Activated CD4-positive, CD25-positive, alpha-beta regulatory T cell treated with anti-CD3 and anti-CD28 coated beads, Interleukin-2, amount 50 U/mL, for 72 hours (primary cell): ENCODE results near the gene PTPN22.

Experiments used
- DNase-seq: peaks from one replicate; pipeline ENCODE4 v3.0.0; 2021

The PTPN22 gene

DNA sequence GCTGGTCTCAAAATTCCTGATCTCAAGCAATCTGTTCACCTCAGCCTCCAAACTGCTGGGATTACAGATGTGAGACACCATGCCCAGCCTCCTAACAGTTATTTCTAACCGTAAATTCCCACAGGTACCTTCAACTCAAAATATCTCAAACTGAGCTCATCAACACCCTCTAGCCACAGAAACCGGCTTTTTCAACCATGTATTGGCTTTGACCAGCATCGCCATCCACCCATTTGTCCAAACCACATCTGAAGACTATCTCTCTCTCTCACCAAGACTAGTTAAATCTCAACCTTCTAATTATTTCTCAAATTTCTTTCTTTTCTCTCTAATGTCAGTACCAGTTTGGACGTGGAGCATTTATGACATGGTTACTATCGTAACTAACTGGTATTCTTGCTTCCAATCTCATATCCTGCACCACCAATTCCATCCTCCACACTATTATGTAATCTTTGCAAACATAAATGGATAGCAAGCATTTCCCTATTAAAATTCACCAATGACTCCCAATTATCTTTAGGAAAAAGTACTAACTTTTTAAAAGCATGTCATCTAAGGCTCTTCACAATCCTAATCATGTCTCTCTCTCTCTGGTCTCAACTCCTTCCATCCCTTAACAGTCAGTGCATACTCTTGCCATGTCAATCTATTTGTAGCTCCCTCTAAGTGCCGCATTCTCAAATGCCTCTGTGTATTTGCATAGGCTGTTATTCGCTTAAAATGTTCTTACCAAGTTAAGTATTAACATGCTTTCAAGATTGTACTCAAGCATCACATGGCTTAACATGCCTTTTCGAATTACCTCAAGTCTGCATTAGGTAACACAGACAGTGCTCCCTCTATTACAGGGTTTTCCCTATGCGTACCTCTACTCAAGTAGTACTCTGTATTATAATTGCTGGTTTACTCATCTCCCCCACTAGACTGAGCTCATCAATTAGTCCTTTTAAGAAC lies 77.4 kb downstream of the PTPN22 start:
- DNase-seq = no peak

DNA sequence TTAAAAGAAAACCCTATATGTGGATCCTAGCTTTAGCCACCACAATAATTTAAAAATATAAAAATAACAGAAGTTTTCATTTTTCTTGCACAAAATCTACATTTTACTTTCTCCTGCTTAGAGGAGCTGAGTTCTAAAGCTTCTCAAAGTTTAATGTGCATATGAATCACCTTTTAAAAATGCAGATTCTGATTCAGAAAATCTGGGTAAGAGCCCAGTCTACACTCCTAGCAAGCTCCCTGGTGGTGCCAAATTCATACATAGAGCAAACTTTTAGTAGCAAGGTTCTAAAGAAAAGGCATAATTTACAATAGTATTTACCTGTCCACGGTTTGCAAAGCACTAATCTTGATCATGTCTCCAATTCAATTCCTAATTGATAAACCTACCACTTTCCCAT lies 78.5 kb downstream of the PTPN22 start:
- no peak for DNase-seq

DNA sequence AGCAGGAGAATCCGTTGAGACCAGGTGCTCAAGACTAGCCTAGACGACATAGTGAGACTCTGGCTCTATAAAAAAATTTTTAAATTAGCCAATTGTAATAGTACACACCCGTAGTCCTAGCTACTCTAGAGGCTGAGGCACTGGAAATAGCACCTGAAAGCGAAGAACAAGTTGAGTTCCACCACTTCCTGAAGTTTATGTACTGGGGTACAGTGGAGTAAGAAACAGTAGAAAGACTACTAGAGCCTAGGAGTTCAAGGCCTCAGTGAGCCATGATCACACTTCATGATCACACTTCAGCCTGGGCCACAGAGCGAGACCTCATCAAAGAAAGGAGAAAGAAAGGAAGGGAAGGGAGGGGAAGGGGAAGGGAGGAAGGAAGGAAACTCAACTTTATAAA lies 79.0 kb downstream of the PTPN22 start:
- no peak for DNase-seq

DNA sequence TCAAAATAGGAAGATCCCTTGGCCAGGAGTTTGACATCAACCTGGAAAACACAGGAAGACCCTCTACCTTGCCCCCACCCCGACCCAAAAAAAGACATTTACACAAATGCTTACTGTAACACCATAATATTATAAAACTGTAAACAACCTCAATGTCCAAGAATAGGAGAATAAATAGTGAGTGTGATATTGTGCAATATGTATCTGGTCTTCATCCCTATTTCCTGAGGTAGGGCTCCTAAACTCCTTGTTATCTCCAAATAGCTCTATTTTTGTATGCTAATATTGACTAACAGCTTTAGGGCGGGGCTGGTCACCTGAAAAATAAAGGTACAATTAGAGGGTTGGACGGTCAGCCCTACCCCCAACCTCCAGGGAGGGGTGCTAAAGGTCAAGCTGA lies 82.7 kb downstream of the PTPN22 start:
- DNase-seq = no peak

DNA sequence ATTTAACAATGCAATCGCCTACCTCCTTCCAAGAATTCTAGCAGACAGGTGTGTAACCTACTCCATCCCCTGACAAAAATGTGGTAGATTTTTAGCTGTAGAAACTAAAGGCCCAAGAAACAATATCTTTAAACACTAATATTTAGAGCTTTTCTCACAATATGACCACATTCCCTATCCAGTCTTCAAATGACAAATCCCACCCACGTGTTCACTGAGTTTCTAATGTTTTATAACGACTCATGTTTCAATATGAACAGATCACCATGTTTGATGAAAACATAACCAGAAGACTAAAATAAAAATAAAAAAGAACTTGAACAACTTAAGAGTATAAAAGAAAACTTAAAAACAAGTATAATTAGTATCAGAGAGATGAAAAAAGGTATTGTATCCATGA lies 83.8 kb downstream of the PTPN22 start:
- no peak for DNase-seq

DNA sequence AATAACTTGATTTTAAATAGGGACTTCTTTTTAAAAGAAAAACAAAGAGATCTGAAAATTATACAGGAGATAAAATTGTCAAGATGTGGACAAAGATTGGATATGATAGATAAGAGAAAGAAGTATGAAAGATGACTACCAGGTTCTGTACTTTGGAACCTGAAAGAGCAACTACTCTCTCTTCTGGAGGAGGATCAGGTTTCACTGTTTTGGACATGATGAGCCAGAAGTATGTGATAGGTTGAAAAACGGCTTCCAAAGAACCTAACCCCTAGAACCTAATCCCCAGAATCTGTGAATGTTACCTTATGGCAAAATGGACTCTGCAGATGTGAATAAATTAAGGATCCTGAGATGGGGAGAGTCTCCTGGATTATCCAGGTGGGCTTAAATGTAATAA lies 85.4 kb downstream of the PTPN22 start:
- no peak for DNase-seq

DNA sequence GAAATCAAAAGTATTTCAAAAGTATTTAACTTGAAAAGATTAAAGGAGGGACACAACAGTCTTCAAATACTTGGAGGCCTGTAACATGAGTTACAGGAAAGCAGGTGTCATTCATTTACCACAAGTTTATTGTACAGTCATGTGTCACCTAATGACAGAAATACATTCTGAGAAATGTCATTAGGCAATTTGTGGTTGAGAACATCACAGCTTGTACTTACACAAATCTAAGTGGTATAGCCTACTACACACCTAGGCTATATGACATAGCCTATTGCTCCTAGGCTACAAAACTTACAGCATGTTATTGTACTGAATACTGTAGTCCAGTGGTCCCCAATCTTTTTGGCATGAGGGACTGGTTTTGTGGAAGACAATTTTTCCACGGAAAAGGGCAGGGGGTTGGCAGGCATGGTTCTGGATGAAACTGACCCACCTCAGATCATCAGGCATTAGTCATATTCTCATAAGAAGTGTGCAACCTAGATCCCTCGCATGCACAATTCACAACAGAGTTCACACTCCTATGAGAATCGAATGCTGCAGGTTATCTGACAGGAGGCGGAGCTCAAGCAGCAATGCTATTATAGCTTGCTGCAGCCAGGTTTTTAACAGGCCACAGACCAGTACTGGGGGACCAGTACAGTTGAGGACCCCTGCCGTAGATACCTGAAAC lies 87.3 kb downstream of the PTPN22 start:
- no peak for DNase-seq

DNA sequence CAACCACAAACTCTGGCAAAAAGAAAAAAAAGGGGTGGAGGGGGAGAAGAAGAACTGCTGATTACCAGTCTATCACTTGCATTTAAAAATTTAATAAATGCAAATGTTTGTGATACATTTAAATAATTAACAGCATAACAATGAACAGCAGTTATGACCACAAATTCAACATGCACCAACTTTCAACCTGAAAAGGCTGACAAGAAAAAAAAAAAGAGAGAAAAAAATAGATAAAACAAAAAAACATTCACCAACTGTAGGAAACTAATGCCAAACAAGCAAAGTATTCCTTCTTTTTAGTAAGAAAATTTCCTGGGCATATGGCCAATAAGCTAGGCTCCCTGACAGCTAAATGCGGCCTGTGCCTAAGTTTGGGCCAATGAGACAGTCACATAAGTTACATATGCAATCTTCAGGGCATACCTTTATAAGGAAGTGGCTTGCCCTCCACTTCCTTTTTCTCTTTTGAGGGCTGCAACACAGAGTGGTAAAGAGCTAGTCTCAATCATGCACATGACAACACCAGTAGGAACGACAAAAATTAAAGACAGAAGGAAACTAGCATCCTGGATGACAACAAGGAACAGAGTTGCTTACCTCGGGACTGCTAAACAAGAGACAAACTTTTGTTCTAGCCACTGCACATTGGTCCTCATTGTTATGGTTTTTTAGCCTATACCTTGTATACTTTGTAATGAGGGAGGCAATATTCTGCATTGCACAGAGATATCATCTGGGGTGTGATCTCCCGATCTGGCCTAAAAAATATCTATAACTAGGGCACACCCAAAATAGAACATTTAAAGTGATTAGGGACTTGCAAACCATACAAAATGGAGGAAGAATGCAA lies 88.0 kb downstream of the PTPN22 start:
- DNase-seq = no peak

DNA sequence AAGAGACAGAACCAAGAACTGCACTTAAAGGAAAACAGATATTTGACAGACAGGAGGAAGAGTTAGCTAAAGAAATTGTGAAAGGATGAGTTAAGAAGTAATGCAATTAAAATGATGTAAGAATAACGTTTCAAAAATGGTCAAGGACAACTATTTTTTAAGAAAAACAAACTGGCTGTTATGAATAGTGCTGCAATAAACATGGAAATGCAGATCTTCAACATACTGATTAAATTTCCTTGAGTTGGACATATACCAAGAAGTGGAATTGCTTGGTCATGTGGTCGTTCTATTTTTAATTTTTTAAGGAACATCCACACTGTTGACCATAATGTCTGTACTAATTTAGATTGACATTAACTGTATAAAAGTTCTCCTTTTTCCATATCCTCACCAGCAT lies 89.1 kb downstream of the PTPN22 start:
- no peak for DNase-seq

DNA sequence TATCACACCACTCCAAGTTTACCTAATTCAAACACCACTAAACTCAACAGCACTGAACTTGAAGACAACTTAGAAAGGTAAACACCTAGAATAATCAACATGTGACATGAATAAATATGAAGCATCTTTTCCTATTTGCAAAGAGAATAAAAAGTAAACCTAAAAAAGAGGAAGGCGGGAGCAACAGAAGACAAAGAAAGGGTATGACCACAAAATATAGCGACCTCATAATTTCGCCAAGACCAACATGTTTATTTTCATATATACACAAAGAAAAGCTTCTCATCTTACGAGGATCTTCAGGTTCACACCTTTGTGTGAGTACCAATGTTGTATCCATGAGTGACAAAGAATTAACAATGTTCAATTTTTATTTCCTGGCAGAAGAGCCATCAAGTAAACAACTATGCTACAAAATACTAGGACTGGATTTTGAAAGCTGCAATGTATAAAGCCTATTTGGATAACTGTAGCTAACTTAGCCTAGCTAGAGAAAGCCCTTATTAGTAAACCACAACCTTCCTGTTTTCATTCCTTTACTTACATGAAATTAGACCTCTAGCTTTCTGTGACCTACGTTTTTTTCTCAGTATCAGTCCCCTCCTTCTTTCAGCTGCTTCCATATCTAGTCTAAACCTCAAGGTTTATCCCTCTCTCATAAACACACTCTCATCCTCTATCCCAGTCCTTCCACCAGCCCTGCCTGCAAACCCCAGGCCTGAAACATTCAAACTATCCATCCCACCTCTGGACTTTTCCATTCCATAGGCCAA lies 91.0 kb downstream of the PTPN22 start:
- DNase-seq = no peak

DNA sequence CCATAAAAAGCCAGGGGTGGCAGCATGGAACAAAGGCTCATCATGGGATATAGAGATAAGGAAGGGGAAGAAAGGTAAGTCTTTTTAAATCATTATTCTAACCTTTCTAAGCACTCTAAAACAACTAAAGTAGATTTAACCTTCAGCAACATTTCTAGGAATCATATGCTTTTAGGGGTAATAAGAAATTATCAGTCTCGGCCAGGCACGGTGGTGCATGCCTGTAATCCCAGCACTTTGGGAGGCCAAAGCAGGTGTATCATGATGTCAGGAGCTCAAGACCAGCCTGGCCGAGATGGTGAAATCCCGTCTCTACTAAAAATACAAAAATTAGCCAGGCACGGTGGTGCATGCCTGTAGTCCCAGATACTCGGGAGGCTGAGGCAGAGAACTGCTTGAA lies 92.0 kb downstream of the PTPN22 start:
- no peak for DNase-seq

DNA sequence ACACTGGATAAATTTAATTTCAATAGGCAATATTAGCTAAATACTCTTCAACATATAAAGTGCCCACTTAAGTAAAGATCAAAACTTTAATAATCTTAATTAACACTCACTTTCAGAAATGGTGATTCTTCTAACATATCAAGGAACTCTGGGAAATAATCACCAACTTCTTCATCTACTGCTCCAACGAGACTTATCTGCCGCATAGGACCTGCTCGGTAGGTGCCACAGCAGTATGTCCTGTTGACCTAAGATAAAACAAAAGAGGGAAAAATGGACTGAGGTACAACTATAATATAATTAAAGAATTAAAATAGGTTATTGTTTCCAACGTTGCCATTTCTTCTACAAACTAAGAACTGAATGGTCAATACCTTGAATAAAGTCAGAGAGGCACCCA lies 94.0 kb downstream of the PTPN22 start:
- DNase-seq = no peak

DNA sequence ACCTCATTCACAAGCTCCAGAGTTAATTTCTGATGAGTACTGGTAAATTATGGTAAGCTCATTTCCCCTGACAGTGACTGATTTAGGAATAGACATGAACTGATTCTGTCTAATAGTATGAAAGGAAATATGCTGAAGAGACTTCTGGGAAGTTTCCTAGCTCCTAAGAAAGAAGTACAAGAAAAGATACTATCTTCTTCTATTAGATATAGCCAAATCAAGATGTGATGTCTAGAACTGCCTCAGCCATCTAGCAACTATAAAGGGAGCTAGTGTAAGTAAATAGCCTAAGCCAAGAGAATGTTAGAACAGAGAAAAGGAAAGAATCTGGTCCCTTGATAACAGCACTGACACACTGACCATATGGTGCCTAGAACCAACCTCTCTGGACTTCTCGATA lies 101.5 kb downstream of the PTPN22 start:
- DNase-seq = no peak

DNA sequence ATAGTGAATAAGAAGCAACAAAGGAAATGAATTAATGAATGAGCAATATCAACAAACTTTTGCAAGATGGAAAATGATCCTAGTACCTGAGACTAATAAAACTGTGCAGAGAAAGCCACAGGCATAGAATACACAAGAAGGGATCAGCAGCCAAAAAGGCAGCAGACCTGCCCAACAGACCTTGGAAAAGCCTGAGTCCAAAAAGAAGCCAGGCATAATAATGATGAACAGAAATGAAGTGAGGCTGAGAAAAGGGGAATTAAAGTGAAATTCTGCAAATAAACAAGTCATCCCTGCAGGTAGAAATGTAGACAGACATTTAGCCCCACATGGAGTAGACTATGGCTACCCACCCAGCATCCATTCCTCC lies 101.9 kb downstream of the PTPN22 start:
- no peak for DNase-seq

DNA sequence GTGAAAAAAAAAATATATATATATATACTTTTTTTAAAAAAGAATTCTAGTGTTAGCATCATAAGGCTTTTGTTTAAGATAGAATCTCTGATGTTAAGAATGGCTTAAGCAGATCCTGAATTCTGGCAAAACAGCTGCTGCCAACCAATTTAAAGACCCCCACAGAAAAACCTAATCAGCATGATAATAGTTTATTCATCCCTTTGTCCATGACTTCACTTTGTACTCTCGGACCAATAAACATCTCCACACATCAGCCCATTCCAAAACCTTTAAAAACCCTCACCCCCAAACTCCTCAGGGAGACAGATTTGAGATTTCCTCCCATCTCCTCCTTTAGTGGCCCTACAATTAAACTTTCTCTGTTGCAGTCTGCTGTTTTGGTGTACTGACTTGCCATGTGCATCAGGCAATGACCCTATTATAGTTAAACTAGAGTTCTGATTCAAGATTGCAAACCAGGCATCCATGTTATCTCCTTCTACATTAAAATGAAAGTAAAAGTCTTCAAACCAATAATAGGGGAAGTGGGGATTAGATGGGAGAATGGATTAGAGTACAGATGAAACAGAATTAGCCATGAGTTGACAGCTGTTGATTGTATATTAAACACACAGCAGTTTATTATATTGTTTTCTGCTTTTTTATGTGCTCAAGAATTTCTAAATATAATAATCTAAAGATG lies 102.5 kb downstream of the PTPN22 start:
- no peak for DNase-seq

DNA sequence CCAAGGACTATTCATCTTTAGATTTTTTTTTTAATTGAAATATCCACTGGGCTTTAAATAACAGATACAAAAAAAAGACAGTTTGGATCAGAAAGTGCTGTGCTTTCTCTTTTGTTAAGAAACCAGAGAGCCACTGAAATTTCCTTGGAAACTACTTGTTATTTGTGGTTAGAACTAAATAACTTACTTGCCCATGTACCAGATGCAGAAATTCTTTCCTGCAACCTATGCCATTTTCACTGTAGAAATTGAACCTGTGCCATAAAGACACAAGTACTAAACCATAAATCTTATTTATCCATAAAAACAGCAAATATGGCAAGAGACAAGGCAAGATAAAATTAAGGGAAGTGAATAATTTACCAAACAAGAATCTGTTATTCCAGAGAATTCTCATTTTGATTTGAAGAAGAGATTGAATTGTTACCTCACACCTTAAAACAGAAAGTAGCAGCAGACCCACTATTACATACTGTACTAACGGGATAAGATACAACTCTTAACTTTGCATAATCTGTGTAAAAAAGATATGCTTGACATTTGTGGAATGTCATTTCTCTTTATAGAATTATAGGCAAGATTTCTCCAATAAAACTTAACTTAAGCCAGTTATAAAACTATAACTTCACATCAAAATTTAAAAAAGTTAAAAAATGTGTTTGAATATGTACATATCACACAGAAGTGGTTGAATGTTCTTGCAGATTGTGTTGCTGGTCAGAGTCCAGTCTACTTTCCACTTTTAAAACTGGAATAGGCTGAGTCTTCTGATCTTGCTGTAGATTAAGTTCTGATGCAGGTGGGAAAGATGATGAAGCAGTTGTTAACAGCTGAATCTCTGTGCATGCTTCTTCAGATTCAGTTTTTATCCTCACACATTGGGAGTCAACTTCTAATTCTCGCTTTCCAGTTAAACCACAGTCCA lies 105.9 kb downstream of the PTPN22 start:
- no peak for DNase-seq
